AG04449 (cell line): ENCODE measurements around the gene COL17A1.

Experiments used
- CTCF ChIA-PET: fragments of 350-600 bp; formaldehyde crosslinking; extraction: SDS; loops from one replicate; lab custom pipeline; 2021; ENCODE audit warnings: antibody characterized with exemption; lab: Yijun Ruan, JAX
- POLR2A ChIA-PET: fragments of 400-600, 350-600 bp; formaldehyde crosslinking; extraction: SDS; loops from one replicate; lab custom pipeline; 2020; ENCODE audit warnings: antibody characterized with exemption, inconsistent platforms; lab: Yijun Ruan, JAX
- DNase-seq: peaks from one replicate; pipeline ENCODE4 v3.0.0-alpha.2; 2010; ENCODE audit warnings: low read depth, low spot score
- H3K4me3 ChIP-seq: 2 replicates; pipeline ENCODE4 v1.5.1; 2011; ENCODE audit warnings: low read depth, mild to moderate bottlenecking, control low read depth, low read length
- TF ChIP-seq, protein P1 (sequence below): IDR thresholded peaks from one replicate; pipeline ENCODE4 v1.5.1; 2011; ENCODE audit warnings: mild to moderate bottlenecking, moderate library complexity, low read length, control low read depth, inconsistent platforms; ENCODE audit not compliant: insufficient read depth; ENCODE audit errors: missing control alignments

The COL17A1 gene

DNA sequence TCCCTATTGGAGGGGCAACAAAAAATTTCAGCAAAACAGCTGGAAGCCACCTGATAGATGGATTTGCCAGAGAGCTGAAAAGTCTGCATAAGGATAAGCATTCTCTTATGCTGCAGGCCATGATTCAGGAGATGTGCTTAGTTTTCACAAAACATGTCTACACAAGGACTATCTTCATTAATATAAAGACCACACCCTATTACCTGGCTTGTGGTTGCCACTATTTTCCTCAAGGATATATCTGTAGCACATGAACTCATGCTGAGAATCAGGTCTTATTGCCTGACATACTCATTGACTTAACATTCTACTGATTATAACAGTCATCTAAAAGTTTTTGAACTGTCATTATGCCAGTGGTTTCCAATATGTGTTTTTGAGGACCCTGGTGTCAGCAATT, 7.1 kb upstream of the COL17A1 start:
- ChIA-PET POLR2A (no interaction called here), CTCF (no interaction called here)
- TF ChIP-seq, protein P1, sequence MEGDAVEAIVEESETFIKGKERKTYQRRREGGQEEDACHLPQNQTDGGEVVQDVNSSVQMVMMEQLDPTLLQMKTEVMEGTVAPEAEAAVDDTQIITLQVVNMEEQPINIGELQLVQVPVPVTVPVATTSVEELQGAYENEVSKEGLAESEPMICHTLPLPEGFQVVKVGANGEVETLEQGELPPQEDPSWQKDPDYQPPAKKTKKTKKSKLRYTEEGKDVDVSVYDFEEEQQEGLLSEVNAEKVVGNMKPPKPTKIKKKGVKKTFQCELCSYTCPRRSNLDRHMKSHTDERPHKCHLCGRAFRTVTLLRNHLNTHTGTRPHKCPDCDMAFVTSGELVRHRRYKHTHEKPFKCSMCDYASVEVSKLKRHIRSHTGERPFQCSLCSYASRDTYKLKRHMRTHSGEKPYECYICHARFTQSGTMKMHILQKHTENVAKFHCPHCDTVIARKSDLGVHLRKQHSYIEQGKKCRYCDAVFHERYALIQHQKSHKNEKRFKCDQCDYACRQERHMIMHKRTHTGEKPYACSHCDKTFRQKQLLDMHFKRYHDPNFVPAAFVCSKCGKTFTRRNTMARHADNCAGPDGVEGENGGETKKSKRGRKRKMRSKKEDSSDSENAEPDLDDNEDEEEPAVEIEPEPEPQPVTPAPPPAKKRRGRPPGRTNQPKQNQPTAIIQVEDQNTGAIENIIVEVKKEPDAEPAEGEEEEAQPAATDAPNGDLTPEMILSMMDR, result no peak
- no peak for DNase-seq
- no peak overlapping the region for H3K4me3 ChIP-seq

DNA sequence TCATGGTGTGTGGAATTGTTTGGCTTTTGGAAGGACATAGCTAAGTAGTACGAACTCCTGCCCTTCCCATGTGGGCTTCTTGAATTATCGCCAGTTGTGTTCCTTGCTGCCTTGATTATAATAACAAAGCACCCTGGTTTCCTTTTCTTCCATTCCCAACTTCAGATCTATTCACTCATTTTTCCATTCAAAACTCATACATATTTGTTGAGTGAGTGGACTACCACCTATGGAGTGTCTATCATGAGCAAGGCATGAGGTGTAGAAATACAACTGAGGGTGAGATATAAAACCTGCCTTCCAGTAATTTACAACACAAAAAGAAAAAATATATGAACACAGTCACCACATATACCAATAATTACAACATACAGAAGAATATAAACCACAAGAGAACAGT, 4.9 kb upstream of the COL17A1 start:
- CTCF ChIA-PET, result interaction anchor here (2.4 kb wide), 1 partner anchor 31 kb away, joined by 13 read pairs; the partner anchor contains the start of gene SFR1
- H3K4me3 ChIP-seq, result no peak overlapping the region
- DNase-seq, result no peak
- TF ChIP-seq, protein P1, result no peak
- POLR2A ChIA-PET, result no interaction called here

DNA sequence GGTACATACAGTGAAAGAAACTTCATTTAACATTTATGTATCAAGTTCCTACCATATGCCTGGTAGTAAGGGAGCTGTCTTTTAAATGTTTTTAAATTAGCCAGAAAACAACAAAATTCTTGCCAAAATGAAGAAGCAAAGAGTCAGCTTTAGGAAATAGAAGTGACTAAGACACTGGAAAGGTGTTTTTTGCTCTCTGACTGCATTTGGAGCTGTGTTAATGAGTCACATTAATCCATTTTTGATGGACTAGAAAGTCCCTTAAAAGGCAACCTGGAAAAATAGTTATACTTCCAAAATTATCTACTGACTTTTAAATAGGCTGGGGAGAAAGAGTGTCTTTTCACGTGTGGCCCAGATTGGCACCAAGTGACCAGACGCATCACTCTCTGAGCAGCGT, 3.9 kb upstream of the COL17A1 start:
- TF ChIP-seq, protein P1, result no peak
- H3K4me3 ChIP-seq, result no peak overlapping the region
- no peak for DNase-seq
- ChIA-PET CTCF (interaction anchor here (1.0 to 2.4 kb wide), 3 partner anchors 12 to 32 kb away, joined by 3 to 13 read pairs (median 5); partner anchors contain the start of gene SFR1), POLR2A (no interaction called here)

DNA sequence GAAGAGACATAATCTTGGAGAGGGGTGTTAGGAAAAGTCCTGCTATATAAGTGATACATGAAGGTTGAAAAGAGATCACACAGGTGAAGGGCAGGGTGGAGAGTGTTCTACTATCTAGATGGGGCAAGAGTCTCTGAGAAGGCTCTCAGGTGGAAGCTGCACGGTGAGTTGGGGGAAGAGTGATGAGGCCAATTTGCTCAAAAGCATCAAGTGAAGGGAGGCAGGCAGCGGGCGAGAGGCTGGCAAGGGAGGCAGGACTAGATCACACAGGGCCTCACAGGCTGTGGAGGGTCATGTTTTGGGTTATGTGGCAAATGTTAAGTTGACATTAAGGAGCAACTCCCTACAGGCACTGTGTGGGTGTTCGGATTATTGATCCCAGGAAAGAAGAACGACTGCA, 2.6 kb upstream of the COL17A1 start:
- no peak for DNase-seq
- TF ChIP-seq, protein P1, result no peak
- POLR2A ChIA-PET, result no interaction called here
- H3K4me3 ChIP-seq, result no peak overlapping the region
- CTCF ChIA-PET, result interaction anchor here (1.7 kb wide), 1 partner anchor 17 kb away, joined by 5 read pairs; no protein-coding TSS in a partner anchor

DNA sequence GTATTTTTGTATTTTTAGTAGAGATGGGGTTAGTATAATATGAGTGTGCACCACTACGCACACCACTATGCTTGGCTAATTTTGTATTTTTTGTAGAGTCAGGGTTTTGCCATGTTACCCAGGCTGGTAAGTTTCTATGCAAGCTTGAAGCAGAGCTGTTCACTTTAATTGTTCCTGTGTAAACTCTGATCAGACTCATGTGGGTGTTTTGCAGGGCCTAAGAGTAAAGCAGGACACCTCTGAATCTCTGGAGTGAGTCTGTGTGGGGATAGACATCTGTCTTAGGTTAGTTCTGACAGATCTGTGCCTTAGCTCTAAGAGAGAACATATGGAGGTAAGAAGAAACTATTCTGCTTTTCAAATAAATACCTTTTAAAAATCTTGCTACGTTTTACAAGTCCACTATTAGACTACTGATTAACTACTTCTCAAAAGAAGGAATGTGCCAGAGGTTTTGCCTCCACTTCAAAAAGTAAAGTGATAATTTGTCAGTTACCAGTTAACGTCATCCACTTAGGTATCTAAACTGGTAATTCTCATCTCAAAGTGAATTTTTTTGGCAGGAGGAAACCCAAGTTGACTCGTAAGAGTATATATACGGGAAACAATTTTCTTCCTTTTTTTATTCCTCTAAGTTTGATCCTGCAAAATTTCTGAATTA, 1.1 kb downstream of the COL17A1 start:
- no peak for DNase-seq
- no peak overlapping the region for H3K4me3 ChIP-seq
- POLR2A ChIA-PET, result interaction anchor here (0.6 kb wide), 1 partner anchor 37 kb away, joined by 3 read pairs; no protein-coding TSS in a partner anchor
- CTCF ChIA-PET, result interaction anchor here (1.5 to 2.1 kb wide), 3 partner anchors 12 to 197 kb away, joined by 4 to 7 read pairs (median 6); partner anchors contain the start of gene SFR1
- TF ChIP-seq, protein P1, result no peak

DNA sequence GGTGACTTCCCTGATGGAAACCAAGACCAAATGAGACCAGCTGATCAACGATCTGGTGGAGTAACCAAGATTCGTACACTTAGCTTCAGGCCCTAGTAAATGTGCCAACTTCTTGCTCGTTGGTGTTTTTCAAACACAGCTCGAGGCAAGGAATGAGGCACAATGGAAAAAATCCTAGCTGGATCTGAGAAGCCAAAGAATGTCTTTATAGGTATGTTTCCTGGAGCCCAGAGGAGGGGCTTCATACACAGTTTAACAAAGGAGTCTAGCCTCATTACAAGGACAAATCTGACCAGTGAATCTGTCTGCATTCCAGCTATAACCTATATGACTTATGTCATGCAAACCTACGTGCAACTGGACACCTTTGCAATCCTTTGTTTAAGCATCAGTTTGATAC, 3.7 kb downstream of the COL17A1 start:
- DNase-seq, result no peak
- TF ChIP-seq, protein P1, result no peak
- ChIA-PET CTCF (interaction anchor here (0.6 to 2.3 kb wide), 4 partner anchors 18 to 40 kb away, joined by 3 to 6 read pairs (median 3); partner anchors contain the start of gene SFR1), POLR2A (no interaction called here)
- H3K4me3 ChIP-seq, result no peak overlapping the region
